BLaER1 (cell line): ENCODE data around the gene WFIKKN2.
"Not testable (repeated sequence)": the region's sequence is repeated elsewhere in the genome, so short reads cannot be mapped to it uniquely, and the experiment has no call there.

Experiments used
- H3K27ac ChIP-seq: shearing (Covaris generic); formaldehyde crosslinking; 2 replicates; pipeline ENCODE4 v1.8.1; 2022
- H3K27me3 ChIP-seq: shearing (Covaris generic); formaldehyde crosslinking; 2 replicates; pipeline ENCODE4 v1.8.1; 2022
- H3K36me3 ChIP-seq: shearing (Covaris generic); formaldehyde crosslinking; 2 replicates; pipeline ENCODE4 v1.8.1; 2022
- H3K4me1 ChIP-seq: shearing (Covaris generic); formaldehyde crosslinking; 2 replicates; pipeline ENCODE4 v1.8.1; 2022
- H3K4me2 ChIP-seq: shearing (Covaris generic); formaldehyde crosslinking; 2 replicates; pipeline ENCODE4 v1.8.1; 2022
- H3K4me3 ChIP-seq: shearing (Covaris generic); formaldehyde crosslinking; 2 replicates; pipeline ENCODE4 v1.8.1; 2022
- H3K9ac ChIP-seq: shearing (Covaris generic); formaldehyde crosslinking; 2 replicates; pipeline ENCODE4 v1.8.1; 2022
- H3K9me3 ChIP-seq: shearing (Covaris generic); formaldehyde crosslinking; 2 replicates; pipeline ENCODE4 v1.8.1; 2022
- H4K20me1 ChIP-seq: shearing (Covaris generic); formaldehyde crosslinking; 2 replicates; pipeline ENCODE4 v1.8.1; 2022
- Cebpa-rat ChIP-seq: shearing (Covaris generic); IDR thresholded peaks from 2 replicates; pipeline ENCODE4 v1.8.1; 2022

WFIKKN2 gene

DNA sequence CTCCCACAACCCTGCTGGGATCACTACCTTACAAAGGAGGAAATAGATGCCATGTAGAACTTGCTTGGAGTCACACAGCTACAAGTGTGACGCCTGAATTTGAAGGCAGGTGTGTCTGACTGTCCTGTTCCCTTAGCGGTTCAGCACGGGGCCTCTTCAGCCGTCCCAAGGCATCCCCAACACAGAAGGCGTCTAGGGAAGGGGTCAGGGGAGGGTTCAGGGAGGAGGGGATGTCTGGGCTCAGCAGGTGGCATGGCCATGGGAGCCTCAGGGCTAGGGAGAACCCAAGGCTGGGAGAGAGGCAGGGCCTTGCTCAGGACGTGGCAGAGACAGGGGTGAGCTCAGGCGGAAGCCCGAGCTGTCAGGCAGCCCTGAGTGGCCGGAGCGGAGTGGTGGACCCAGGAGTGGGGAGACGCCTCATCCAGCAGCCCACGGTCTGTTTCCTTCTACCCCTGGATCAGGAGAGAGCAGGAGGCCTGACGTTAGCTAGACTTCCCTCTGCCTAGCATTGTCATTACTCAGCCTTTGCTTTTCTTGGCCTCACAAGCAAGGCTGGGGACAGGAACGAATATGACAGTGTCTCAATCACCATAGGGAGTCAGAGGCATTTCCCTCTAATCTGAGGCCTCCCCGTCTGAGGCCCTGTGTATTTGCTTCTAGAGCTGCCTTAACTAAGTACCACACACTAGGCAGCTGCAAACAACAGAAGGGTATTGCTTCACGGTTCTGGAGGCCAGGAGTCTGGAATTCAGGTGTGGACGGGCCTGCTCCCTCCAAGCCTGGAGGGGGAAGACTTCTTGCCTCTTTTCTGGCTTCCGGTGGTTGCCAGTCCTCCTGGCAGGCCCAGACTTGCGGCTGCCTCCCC is 36.7 kb upstream of the WFIKKN2 start:
- H3K4me2 ChIP-seq = no peak overlapping the region
- H3K27ac ChIP-seq = no peak overlapping the region
- peaks cover 8% of the 10 kb centered on the region for H3K4me1 ChIP-seq
- H3K4me3 ChIP-seq = no peak overlapping the region
- TF ChIP-seq Cebpa-rat = no peak
- no peaks in the 10 kb centered on the region for H3K9me3 ChIP-seq
- H3K27me3 ChIP-seq = no peaks in the 10 kb centered on the region
- no peaks in the 10 kb centered on the region for H3K36me3 ChIP-seq
- no peaks in the 10 kb centered on the region for H4K20me1 ChIP-seq
- no peak overlapping the region for H3K9ac ChIP-seq

GRCh38 chr17:50799582-50799981 is 35.8 kb upstream of the WFIKKN2 start:
- H3K4me3 ChIP-seq = no peak overlapping the region
- H3K27ac ChIP-seq = no peak overlapping the region
- no peaks in the 10 kb centered on the region for H4K20me1 ChIP-seq
- H3K36me3 ChIP-seq = no peaks in the 10 kb centered on the region
- H3K4me2 ChIP-seq = no peak overlapping the region
- no peaks in the 10 kb centered on the region for H3K9me3 ChIP-seq
- H3K4me1 ChIP-seq = peaks cover 8% of the 10 kb centered on the region
- TF ChIP-seq Cebpa-rat = no peak
- no peak overlapping the region for H3K9ac ChIP-seq
- no peaks in the 10 kb centered on the region for H3K27me3 ChIP-seq

GRCh38 chr17:50800196-50800700 is 35.1 kb upstream of the WFIKKN2 start:
- Histone ChIP-seq H4K20me1 (no peaks in the 10 kb centered on the region), H3K4me3 (no peak overlapping the region), H3K9me3 (no peaks in the 10 kb centered on the region), H3K9ac (no peak overlapping the region), H3K27ac (no peak overlapping the region), H3K4me2 (no peak overlapping the region), H3K36me3 (no peaks in the 10 kb centered on the region), H3K27me3 (no peaks in the 10 kb centered on the region), H3K4me1 (peaks cover 8% of the 10 kb centered on the region)
- no peak for TF ChIP-seq Cebpa-rat

DNA sequence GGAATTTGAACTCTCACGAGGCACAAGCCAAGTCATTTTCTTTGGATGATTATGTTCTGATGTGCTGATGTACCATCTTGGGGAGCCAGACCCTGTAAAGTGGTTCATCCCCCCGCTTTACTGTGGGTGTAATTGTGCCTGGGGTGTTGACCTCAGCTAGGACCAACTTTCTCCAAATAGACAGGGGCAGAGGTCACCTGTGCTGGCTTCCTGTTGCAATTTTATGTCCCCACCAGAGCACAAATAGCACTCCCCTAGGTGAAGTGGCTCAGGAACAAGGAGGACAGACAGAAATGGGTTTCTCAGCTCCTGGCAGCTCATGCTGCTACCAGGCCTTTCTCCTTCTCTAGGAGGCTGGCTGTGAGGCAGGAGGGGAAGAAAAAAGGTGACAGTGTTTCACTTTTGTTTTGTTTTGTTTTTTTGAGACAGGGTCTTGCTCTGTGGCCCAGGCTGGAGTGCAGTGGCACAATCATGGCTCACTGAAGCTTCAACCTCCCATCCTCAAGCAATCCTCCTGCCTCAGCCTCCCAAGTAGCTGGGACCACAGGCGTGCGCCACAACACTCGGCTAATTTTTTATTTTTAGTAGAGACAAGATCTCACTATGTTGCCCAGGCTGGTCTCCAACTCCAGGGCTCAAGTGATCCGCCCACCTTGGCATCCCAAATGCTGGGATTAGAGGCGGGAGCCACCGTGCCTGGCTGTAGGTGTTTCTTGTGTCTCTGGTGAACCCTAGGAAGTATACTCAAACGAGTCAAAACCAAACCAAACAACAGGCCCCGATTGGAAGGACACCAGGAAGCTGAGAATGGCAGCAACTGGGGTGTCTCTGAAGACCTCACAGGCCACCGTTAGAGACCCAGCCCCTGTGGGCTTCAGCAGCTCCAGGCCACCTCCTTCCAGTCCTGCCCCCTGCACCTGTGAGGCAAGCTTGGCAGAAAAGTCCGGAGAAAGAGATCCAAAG is 32.5 kb upstream of the WFIKKN2 start:
- H3K27me3 ChIP-seq = no peaks in the 10 kb centered on the region
- no peak overlapping the region for H3K27ac ChIP-seq
- H3K9me3 ChIP-seq = no peaks in the 10 kb centered on the region
- TF ChIP-seq Cebpa-rat = no peak
- no peak overlapping the region for H3K4me2 ChIP-seq
- no peak overlapping the region for H3K4me3 ChIP-seq
- H3K4me1 ChIP-seq = peaks cover 8% of the 10 kb centered on the region
- H3K9ac ChIP-seq = no peak overlapping the region
- H3K36me3 ChIP-seq = no peaks in the 10 kb centered on the region
- no peaks in the 10 kb centered on the region for H4K20me1 ChIP-seq

- no peak for TF ChIP-seq Cebpa-rat
Measured at GRCh38 chr17:50803676-50804075, 31.7 kb upstream of the WFIKKN2 start.

DNA sequence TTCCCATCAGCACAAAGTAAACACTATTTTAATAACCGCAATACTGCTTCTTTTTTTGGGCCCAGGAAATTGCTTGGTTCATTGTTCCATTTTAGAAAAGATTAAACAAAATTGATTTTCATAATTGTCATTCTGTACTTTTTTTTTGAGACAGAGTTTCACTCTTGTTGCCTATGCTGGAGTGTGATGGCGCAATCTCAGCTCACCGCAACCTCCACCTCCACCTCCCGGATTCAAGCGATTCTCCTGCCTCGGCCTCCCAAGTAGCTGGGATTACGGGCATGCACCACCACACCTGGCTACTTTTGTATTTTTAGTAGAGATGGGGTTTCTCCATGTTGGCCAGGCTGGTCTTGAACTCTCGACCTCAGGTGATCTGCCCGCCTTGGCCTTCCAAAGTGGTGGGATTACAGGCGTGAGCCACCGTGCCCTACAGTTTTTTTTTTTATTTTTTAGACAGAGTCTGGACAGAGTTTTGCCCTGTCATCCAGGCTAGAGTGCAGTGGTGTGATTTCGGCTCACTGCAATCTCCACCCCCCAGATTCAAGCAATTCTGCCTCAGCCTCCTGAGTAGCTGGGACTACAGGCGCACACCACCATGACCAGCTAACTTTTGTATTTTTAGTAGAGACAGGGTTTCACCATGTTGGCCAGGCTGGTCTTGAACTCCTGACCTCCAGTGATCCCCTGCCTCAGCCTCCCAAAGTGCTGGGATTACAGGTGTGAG is 30.5 kb upstream of the WFIKKN2 start:
- H3K9me3 ChIP-seq, H4K20me1 ChIP-seq, H3K4me2 ChIP-seq, H3K9ac ChIP-seq, H3K27ac ChIP-seq, H3K4me3 ChIP-seq, H3K36me3 ChIP-seq, H3K27me3 ChIP-seq, H3K4me1 ChIP-seq: not testable (repeated sequence)

More at GRCh38 chr17:50803676-50804075, 31.7 kb upstream of the WFIKKN2 start:
- H3K27me3 ChIP-seq = no peaks in the 10 kb centered on the region
- H3K4me2 ChIP-seq = no peak overlapping the region
- H3K9me3 ChIP-seq = no peaks in the 10 kb centered on the region
- no peak overlapping the region for H3K27ac ChIP-seq
- no peaks in the 10 kb centered on the region for H4K20me1 ChIP-seq
- H3K36me3 ChIP-seq = no peaks in the 10 kb centered on the region
- peaks cover 8% of the 10 kb centered on the region for H3K4me1 ChIP-seq
- no peak overlapping the region for H3K9ac ChIP-seq
- no peak overlapping the region for H3K4me3 ChIP-seq

GRCh38 chr17:50805486-50805885 is 29.9 kb upstream of the WFIKKN2 start:
- H3K9me3 ChIP-seq = no peaks in the 10 kb centered on the region
- no peaks in the 10 kb centered on the region for H3K36me3 ChIP-seq
- no peak overlapping the region for H3K4me2 ChIP-seq
- no peak overlapping the region for H3K4me3 ChIP-seq
- H3K4me1 ChIP-seq = peaks cover 8% of the 10 kb centered on the region
- no peak overlapping the region for H3K27ac ChIP-seq
- H3K9ac ChIP-seq = no peak overlapping the region
- H4K20me1 ChIP-seq = no peaks in the 10 kb centered on the region
- no peak for TF ChIP-seq Cebpa-rat
- no peaks in the 10 kb centered on the region for H3K27me3 ChIP-seq

DNA sequence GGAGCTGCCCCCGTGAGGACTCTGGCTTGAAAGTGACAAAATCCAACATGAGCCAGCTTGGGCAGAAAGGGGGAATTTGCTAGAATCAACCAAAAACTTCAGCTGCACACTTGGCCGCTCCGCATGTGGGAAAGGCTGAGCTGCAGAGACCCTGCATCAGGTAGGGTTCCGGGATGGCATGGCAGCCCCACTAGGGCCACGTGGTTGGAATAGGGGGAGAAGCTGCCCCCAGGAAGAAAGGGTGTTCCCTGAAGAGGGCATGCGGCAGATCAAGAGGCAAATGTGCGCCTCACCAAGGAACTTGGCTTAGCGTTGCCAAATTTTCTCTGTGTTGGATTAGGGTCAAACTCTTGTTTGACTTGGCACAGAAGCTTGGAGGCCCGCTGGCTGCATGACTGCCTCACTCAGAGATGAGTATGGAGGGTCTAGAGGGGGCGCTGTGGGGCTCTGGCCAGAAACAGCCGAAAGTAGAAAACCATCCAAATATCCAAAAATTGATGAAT is 29.2 kb upstream of the WFIKKN2 start:
- H3K4me3 ChIP-seq = no peak overlapping the region
- no peaks in the 10 kb centered on the region for H3K9me3 ChIP-seq
- H4K20me1 ChIP-seq = no peaks in the 10 kb centered on the region
- no peak for TF ChIP-seq Cebpa-rat
- H3K4me1 ChIP-seq = peaks cover 3% of the 10 kb centered on the region
- no peaks in the 10 kb centered on the region for H3K36me3 ChIP-seq
- H3K4me2 ChIP-seq = no peak overlapping the region
- no peak overlapping the region for H3K9ac ChIP-seq
- H3K27me3 ChIP-seq = no peaks in the 10 kb centered on the region
- no peak overlapping the region for H3K27ac ChIP-seq

DNA sequence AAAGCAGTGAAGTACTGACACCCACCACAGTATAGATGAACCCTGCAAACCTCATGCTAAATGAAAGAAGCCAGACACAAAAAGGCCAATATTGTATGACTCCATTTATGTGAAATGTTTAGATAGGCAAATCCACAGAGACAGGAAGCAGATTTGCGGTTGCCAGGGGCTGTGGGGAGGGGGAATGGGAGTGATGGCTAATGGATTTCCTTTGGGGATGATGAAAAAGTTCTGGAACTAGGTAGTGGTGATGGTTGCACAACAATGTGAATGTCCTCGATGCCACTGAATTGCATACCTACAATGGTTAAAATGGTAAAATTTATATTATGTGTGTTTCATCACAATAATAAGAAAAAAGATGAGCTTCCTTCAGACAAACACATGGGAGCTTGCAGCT is 28.4 kb upstream of the WFIKKN2 start:
- H3K9me3 ChIP-seq = no peaks in the 10 kb centered on the region
- H3K27ac ChIP-seq = no peak overlapping the region
- H3K4me3 ChIP-seq = no peak overlapping the region
- H3K27me3 ChIP-seq = no peaks in the 10 kb centered on the region
- TF ChIP-seq Cebpa-rat = no peak
- H3K9ac ChIP-seq = no peak overlapping the region
- H3K4me1 ChIP-seq = no peaks in the 10 kb centered on the region
- no peaks in the 10 kb centered on the region for H4K20me1 ChIP-seq
- H3K36me3 ChIP-seq = no peaks in the 10 kb centered on the region
- H3K4me2 ChIP-seq = no peak overlapping the region
